HG03520 (cell line): ENCODE results near the gene HLA-DPB1.

Experiments used
- ATAC-seq: cut with Tn5 transposase; IDR thresholded peaks from one replicate; pipeline ENCODE4 v1.9.1; 2021; ENCODE audit warnings: mild to moderate bottlenecking, moderate library complexity; ENCODE audit not compliant: unreplicated experiment

HLA-DPB1 gene

DNA sequence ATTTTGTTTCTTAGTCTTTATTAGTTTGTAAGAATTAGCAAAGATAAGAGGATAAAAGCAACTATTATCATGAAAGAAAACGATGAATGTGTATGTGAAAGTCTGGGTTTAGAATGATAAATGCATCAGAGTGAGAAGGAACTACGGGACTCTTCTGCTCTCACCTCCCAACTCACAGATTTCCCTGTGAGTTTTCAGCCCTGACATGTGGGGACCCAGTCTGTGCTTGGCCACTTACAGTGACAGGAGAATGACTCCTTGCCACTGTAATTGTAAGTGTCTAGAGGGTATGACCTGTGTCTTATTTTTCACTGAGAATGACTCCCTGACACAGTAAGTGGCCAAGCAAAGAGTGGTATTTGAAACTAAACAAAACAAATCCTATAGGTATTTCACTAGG lies 4.9 kb upstream of the HLA-DPB1 start:
- ATAC-seq = no peak

DNA sequence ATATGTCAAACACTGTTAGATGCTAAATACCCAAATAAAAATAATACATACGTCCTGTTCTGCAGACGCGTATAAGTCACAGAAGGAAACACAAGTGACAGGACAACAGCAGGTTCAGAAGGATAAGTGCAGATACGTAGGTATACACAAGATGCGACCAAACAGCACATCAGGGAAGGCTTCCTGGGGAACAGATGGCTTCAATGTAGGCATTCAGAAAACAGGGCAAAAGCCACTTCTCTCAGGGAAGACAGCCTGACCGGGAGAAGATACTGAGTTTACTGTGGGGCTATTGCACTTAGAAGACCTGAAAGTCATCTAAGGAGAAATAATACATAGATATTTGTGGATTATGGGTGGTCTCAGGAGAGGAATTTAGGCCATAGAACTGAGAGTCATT lies 4.2 kb upstream of the HLA-DPB1 start:
- no peak for ATAC-seq

DNA sequence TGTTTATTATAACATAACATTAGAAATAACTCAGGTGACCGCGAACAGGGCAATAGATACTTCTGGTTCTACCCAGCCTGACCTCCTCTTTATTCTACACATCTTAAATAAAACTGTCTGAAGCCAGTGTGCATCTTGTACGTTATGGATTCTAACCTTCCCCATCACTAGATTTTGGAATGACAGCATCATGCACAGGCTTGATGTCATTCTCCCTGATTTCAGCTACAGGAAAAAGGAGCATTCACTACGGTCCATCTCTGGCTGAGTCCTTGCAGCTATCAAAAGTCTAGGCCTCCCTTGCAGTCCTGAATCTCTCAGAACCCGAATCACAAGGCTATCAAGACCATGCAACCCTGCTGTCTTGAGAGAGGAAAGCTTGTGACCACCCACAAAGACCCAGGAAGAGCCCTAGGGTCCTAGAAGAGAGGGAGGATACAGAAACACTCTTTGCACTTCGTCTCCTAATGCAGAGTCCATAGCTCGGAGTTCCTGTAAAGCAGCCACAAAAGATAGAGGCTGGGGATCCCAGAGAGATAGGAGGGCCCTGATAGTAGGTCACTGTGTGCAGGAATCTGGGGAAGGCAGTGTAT lies 3.2 kb upstream of the HLA-DPB1 start:
- no peak for ATAC-seq

DNA sequence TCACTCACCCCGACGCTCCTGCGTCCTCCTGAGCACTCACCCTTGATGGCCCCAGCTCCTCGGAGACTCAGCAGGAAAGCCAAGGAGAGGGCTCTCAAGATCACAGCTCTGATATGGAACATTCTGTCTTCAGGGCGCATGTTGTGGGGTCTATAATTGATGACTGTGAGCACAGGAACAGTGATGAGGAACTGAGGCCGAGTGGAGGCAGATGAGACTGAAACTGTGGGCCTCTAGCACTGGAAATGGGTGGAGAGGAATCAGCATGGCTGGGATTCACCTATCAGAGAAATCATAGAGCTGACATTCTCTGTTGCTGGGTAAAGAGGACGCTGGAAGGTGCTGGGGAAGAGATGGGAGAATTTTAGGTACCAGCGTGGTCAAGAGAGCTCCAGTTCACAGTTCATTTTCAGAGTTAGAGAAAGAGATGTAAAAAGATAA lies 2.3 kb upstream of the HLA-DPB1 start, which contains the start of gene HLA-DPA1:
Gene HLA-DPA1 (minus strand): TSS at position 219 of the 441 bp plus-strand sequence.
- ATAC-seq = peak; percentile 68

DNA sequence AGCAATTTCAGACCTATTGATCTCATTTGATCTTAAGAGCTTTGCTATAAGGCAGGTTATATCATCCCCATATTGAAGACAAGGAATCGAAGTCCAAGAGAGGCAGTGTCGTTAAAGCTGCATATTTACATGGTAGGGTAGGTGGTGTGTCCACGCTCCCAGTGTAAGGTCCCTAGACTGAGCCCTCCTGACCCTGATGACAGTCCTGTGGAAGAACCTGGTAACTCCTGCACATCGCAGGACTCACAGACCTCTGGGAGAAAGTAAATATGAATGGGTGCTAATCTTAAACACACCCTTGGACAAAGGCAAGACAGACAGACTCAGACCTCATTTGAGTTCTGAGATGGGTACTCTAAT lies 602 bp upstream of the HLA-DPB1 start:
- peak; percentile 11 for ATAC-seq

DNA sequence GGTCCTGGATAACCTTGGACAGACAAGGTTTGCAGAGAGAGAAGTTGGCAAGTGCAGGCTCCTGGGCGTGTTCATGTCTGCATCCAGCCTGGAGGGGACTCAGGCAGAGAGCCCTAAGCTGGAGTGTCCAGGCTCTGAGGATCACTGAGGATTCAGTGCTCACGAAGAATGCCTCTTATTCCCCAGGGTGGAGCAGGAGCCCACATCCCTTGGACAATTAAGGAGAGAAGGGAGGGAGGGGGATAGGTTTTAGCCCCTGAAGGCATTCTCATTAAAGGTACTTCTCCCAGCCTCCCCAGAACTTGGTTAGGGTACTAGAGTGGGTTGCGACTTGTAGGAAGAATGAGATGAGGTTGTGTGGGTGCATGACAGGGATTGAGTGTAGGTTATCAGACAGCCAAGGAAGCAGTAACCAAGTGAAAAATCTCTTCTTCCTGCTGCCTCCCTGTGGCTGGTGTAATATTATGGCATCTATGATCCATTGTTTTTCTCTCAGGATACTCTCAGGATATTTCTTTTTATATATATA lies 680 bp downstream of the HLA-DPB1 start:
- no peak for ATAC-seq

DNA sequence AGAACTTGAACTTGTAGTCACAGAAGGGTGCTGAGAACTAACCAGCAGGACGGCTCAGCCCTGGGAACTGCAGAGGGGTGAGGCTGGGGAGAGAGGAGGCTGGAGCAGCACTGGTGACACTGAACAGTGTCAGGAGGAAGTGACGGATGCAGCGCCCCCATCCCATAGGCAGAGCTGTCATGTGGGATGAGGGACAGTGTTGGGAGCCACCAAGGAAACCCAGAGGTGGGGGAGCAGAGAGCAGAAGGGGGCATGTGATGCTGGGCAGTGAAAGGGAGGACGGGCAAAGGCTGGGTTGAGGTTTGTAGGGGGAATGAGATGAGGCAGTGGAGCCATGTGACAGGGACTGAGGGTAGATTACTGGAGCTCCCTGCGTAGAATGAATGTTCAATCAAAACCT lies 2.1 kb downstream of the HLA-DPB1 start:
- ATAC-seq = no peak

DNA sequence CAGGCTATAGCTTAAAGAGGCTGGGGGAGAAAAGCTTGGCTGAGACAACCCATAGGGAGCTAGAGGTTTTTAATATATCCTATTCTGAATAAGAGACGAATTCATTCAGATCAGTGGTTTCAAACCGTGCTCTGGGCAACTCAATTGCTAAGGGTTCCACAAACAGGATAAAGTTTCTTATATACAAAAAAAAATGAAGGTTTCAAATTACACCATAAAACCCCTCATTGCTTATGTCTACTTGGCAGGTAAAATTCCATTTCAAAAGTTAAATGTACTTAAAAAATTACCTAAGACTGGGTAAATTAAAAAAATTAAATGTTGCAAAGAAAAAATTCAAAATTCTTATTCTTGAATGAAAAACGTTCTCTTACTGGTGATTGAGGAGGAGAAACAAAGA lies 2.7 kb downstream of the HLA-DPB1 start:
- no peak for ATAC-seq

DNA sequence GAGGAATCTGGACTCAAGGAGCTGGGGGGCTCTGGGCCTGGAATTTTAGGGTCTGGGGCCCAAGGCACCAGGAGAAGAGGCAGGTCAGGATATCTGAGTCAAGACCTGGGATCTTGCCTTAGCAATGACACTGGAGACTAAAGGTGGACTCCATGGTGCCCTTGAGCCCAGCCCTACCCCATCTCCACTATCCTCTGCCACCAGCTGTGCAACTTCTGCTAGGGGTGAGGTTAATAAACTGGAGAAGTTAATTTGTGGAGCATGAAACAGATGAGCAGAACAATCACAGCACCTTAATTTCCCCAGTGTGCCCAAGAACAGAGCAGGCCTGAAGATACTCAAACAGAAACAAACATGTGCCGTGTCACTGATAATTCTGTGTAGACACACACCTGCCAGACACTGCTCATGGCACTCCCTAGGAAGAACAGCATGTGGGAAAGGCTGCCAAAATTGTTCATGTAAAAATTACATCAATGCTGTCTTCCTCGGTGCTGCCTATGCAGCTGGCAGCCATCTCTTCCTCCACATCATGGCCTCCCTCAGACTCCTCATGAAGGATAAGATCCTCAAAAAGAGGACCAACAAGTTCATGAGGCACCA lies 3.2 kb downstream of the HLA-DPB1 start:
- no peak for ATAC-seq

DNA sequence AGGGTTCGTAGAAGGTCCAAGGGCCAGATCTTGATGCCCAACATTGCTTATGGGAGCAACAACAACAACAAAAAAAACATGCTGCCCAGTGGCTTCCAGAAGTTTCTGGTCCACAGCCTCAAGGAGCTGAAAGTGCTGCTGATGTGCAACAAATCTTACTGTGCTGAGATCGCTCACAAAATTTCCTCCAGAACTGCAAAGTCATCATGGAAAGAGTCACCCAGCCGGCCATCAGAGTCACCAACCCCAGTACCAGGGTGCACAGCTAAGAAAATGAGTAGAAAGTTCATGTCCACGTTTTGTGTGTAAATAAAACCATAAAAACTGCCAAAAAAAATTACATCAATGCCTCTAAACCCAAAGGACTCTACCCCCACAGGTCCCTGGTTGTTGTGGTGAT lies 3.8 kb downstream of the HLA-DPB1 start:
- no peak for ATAC-seq

DNA sequence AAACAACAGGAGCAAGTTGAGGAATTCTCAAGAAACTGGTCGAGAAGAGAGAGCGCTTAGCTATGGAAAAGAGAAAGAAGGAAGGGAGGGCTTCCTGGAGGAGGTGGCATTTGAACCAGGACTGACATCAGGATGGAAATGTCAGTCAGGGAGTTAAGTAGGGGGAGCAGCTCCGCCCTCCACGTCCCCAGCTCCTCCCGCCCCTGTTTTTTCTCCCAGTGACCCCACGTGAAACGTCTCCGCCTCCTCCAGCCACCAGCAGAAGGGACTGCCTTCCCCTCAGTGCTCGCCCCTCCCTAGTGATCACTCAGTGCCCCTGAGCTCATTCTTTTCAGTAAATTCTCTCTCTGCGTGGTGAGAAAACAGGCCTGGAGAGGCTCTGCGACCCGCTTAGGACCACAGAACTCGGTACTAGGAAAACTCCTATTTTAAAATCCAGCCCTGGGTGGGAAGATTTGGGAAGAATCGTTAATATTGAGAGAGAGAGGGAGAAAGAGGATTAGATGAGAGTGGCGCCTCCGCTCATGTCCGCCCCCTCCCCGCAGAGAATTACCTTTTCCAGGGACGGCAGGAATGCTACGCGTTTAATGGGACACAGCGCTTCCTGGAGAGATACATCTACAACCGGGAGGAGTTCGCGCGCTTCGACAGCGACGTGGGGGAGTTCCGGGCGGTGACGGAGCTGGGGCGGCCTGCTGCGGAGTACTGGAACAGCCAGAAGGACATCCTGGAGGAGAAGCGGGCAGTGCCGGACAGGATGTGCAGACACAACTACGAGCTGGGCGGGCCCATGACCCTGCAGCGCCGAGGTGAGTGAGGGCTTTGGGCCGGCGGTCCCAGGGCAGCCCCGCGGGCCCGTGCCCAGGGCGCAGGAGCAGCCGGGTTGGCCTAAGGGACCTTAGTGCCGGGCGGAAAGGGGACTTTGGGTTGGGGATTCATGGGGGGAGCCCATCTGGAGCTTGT lies 4.6 kb downstream of the HLA-DPB1 start:
- ATAC-seq = no peak

DNA sequence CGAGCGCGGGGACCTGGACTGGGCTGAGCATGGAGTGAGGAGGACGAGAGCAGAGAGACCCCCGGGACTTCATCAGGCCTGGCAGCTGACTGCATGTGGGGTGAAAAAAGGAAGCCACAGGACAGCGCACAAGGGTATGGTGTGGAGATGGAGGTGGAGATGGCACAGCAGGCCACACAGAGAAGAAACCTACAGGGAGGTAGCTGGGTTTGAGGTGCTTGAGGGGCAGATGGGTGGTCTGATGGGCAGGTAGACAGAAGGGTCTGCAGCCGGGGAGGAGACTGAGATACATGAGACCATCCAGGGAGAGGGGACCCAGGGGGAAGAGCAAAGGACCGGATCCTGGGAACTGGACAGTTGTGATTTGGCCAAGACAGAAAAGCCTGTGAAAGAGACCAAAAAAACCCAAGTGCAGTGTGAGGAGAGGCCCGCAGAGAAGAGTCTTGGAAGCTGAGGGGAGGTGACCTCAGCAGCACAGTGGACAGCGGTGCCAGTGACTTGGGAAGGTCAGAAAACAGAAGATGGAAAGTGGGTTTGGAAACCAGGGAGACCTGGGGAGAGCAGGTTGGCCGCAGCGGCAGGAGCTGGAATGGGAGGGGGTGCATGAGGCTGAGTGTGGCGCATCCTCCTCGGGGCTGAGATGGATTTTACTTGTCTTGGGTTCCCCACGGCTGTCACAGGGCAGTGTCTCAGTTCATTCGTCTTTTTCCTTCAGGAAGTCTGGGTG lies 5.5 kb downstream of the HLA-DPB1 start:
- ATAC-seq = no peak

DNA sequence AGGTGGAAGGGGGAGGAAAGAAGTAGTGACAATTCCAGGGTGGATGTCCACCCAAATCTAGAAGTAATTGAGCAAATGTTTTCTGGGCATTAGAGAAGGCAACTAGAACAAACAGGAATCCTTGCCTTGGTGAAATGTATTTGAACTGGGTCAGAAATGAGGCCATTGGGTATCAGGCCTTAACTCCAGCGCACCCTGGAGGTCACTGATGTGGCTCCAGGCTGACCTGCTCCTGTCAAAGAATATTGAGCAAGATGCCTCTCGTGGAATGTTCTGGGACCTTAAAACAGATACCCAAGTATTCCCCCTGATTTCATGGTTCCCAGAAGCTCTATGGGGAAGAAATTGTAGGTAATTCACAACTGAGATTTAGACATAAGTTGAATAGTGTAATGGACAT lies 6.9 kb downstream of the HLA-DPB1 start:
- ATAC-seq = no peak

DNA sequence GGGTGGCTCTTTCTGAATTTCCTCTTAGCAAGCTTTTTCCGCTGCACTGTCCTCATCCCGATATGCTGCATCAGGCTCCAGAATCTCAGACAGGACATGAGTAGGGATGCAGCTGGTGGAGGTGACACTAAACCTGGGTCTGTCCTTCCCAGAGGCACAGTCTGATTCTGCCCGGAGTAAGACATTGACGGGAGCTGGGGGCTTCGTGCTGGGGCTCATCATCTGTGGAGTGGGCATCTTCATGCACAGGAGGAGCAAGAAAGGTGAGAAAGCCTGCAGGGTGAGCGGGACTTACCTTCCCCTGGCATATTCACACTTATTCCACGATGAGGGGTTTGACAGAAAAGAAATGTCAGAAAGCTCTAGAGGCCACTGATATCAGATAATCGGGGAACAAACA lies 9.8 kb downstream of the HLA-DPB1 start:
- no peak for ATAC-seq

DNA sequence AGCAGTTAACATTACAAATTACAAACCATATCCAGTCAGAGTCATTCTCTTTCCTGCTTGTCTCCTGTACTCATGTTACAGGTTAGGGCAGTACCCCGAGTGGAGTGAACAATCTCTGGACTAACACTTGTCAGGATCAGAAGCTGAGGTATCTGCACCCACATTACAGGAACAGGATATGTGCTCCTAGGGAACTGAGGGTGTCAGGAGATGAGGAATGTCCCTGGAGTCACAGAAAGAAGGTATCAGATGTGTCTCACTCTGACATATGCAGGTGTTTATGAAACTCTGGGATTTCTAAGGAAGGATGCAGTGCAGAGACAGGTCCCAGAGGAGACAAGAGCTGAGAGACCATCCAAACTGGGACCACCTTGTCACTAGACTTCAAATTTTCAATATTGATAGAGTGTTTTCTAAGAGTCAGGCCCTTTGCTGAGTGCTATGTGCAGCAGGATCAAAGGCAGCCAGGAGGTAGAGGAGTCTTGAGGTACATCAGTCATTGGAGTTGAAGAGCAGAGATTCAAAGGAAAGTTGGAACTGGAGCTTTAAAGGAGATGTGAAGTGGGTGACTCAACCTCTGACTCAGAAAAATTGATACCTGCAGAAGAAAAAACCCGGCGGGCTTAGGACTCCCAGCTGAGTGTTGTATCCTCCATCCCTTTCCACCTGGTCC lies 12.6 kb downstream of the HLA-DPB1 start:
- no peak for ATAC-seq

DNA sequence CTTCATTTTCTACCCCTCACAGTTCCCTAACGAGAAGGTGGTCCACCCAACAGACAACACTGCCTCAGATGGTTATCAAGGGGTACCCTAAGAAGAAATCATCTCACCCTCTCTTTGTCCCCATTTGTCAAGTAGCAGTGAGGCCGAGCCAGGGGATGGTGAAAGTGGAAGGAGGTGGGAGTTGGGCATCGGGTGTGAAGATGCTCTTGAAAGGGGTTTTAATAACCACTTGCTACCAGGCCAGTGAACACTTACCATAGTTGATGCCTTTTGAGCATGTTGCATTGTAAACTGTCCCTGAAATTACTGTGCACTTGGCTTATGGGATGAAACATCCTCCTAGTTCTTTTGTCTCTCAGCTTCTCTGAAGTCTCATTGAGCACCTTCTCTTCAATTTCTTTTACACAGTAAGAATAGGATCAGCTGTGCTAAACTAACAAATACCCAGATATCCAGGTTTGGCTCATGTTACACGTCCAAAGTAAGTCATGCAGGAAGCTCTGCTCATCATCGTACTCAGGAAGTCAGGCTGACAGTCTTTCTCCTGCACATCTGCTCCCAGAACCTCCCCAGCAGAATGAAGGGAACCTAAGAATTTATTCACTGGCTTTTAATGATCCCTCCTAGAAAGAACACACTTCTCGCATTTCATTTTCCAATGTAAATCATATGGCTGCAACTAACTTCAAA lies 13.3 kb downstream of the HLA-DPB1 start:
- no peak for ATAC-seq

DNA sequence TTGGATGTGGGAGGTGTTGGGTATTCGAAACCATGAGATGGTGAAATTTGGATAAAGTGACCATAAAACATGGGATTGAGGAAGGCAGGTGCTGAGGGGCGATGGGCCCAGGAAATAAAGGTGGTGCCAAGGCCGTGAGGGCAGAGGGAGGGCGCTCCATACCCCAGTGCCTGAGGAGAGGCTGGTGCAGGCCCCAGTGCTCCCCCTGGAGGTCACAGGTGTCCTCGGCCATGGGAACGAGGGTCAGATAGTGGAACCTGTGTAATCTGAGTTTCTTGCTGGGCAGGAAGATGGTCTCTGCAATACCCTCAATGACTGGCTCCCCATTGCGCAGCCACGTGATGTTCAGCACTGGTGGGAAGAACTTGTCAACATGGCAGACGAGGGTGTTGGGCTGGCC lies 16.2 kb downstream of the HLA-DPB1 start:
- no peak for ATAC-seq

DNA sequence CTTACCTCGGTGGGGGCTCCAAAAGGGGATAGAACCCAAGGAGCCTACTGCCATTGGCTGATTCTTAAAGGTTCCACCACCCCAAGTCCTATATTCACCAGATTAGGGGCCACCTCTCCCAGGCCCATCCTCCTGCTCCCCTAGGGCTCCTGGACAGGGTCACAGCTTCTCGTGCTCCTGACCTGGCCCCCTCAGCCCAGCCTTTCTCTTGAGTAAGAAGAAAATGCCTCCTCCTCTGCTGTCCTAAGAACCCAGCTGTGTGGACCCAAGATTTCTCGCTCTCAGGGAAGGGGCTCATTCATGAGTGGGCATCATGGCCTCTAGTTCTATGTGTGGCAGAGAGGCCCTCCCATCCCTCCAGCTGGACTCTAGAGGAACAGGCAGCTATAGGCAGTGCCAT lies 16.6 kb downstream of the HLA-DPB1 start:
- no peak for ATAC-seq

DNA sequence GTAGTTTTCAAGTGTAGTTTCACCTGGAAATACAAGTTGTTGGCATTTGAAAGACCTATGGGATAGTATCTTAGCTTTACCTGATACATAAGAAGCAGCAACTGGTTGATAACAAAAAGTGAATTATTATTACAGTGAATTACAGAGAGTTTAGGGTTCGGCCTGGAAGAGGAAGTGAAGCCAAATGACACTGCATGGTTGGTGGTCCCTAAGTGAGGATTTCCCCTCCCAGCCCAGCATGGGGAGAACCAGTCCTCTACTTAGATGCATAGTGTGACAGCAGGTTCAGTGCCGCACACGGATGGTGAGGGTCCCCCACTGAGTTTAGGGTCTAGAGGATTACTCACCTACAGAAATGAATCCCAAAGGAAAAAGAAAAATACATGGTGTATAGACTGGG lies 18.1 kb downstream of the HLA-DPB1 start:
- ATAC-seq = no peak

DNA sequence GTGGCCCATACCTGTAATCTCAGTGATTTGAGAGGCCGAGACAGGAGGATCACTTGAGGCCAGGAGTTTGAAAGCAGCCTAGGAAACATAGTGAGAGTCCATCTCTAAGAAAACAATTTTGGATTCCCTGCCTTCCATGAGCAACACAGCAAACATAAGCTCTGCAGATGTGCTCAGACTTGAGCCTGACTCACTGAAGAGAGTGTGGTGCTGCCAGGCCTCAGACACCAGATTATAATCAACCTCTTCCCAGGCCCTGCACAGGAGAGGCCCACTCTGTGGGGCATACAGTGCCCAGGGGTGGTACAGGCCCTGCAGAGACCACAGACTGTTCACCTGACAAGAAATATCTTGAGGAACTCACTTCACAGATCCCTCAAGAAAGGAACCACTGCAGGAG lies 19.9 kb downstream of the HLA-DPB1 start:
- no peak for ATAC-seq
